SU-DHL-6 (cell line): Measurements from ENCODE around the gene DPT.

ENCODE experiments used
- H2AFZ ChIP-seq: fragments of 200-600 bp; sonication (generic); 2 replicates; pipeline ENCODE4 v1.6.1; 2014; ENCODE audit warnings: low read depth, mild to moderate bottlenecking, moderate library complexity, mixed read lengths, antibody characterized with exemption, low read length; ENCODE audit not compliant: severe bottlenecking
- H3F3A ChIP-seq: fragments of 200-600 bp; shearing (Covaris generic); 2 replicates; pipeline ENCODE4 v1.6.0; 2016; ENCODE audit warnings: antibody characterized with exemption, mild to moderate bottlenecking; ENCODE audit not compliant: insufficient read depth
- H3K27ac ChIP-seq: fragments of 200-600 bp; sonication (generic); 2 replicates; pipeline ENCODE4 v1.5.1; 2016; ENCODE audit warnings: low read depth, mild to moderate bottlenecking, low read length, moderate library complexity, mixed read lengths
- H3K27me3 ChIP-seq: fragments of 200-600 bp; sonication (generic), shearing (Covaris generic); 2 replicates; pipeline ENCODE4 v1.6.0; 2014; ENCODE audit warnings: mild to moderate bottlenecking, low read length
- H3K36me3 ChIP-seq: fragments of 200-600 bp; sonication (generic); 2 replicates; pipeline ENCODE4 v1.6.1; 2014; ENCODE audit warnings: mild to moderate bottlenecking, low read length, mixed read lengths
- H3K4me2 ChIP-seq: fragments of 300-600, 200-600 bp; shearing (Covaris generic), sonication (generic); 2 replicates; pipeline ENCODE4 v1.6.0; 2014; ENCODE audit warnings: low read length, low read depth, mild to moderate bottlenecking; ENCODE audit not compliant: poor library complexity, severe bottlenecking
- H3K4me3 ChIP-seq: fragments of 200-600 bp; sonication (generic); 2 replicates; pipeline ENCODE4 v1.5.1; 2014; ENCODE audit warnings: antibody characterized with exemption, low read length, mild to moderate bottlenecking, mixed read lengths; ENCODE audit not compliant: insufficient read depth, poor library complexity, severe bottlenecking
- H3K79me2 ChIP-seq: fragments of 200-600 bp; sonication (generic); 2 replicates; pipeline ENCODE4 v1.6.1; 2014; ENCODE audit warnings: mild to moderate bottlenecking, low read length, moderate library complexity; ENCODE audit not compliant: insufficient read depth
- H3K9ac ChIP-seq: fragments of 200-600 bp; sonication (generic); 2 replicates; pipeline ENCODE4 v1.7.0; 2014; ENCODE audit warnings: mild to moderate bottlenecking, low read length
- H3K9me2 ChIP-seq: fragments of 200-600 bp; sonication (generic); replicated peaks from 2 replicates; pipeline ENCODE4 v1.6.1; 2014; ENCODE audit warnings: low read length; ENCODE audit not compliant: insufficient read depth
- H3K9me3 ChIP-seq: fragments of 200-600 bp; sonication (generic); 2 replicates; pipeline ENCODE4 v1.6.1; 2014; ENCODE audit warnings: low read length, mixed read lengths; ENCODE audit not compliant: insufficient read depth
- H4K20me1 ChIP-seq: fragments of 200-600 bp; sonication (generic); 2 replicates; pipeline ENCODE4 v1.6.1; 2014; ENCODE audit warnings: low read depth, mild to moderate bottlenecking, antibody characterized with exemption, low read length, moderate library complexity, mixed read lengths
- CTCF ChIP-seq: fragments of 200-600 bp; sonication (generic); IDR thresholded peaks from one replicate; pipeline ENCODE4 v1.5.1; 2017; ENCODE audit warnings: antibody characterized with exemption, mild to moderate bottlenecking, low read length, moderate library complexity; ENCODE audit not compliant: insufficient read depth, poor library complexity, severe bottlenecking
- EZH2phosphoT487 ChIP-seq: fragments of 200-600 bp; sonication (generic), shearing (Covaris generic); conservative IDR thresholded peaks from 2 replicates; pipeline ENCODE4 v1.6.1; 2018; ENCODE audit warnings: mild to moderate bottlenecking, antibody characterized with exemption, low read length, moderate library complexity, mixed read lengths

Gene DPT

GRCh38 chr1:168709405-168710363, 19.3 kb downstream of the DPT start:
- H3K79me2 ChIP-seq: no peaks in the 10 kb centered on the region
- H3K9me3 ChIP-seq: no peaks in the 10 kb centered on the region
- H3K9me2 ChIP-seq: no peaks in the 10 kb centered on the region
- no peak overlapping the region for H3K4me3 ChIP-seq
- no peak overlapping the region for H3K4me2 ChIP-seq
- no peak overlapping the region for H2AFZ ChIP-seq
- no peak for TF ChIP-seq CTCF
- TF ChIP-seq EZH2phosphoT487: no peak
- H3K27me3 ChIP-seq: no peaks in the 10 kb centered on the region
- H3K36me3 ChIP-seq: no peaks in the 10 kb centered on the region
- H3K27ac ChIP-seq: no peak overlapping the region
- no peaks in the 10 kb centered on the region for H3F3A ChIP-seq
- no peak overlapping the region for H3K9ac ChIP-seq
- H4K20me1 ChIP-seq: no peaks in the 10 kb centered on the region

- H3K4me2 ChIP-seq: no peak overlapping the region
Observed at GRCh38 chr1:168708698-168709404, 20.2 kb downstream of the DPT start.

GRCh38 chr1:168706391-168706992, 22.5 kb downstream of the DPT start:
- no peak overlapping the region for H3K27ac ChIP-seq
- no peak overlapping the region for H3K4me3 ChIP-seq
- no peaks in the 10 kb centered on the region for H4K20me1 ChIP-seq
- H3K79me2 ChIP-seq: no peaks in the 10 kb centered on the region
- H2AFZ ChIP-seq: no peak overlapping the region
- no peak overlapping the region for H3K4me2 ChIP-seq
- no peak overlapping the region for H3K9ac ChIP-seq
- H3K9me3 ChIP-seq: no peaks in the 10 kb centered on the region
- no peaks in the 10 kb centered on the region for H3K27me3 ChIP-seq
- TF ChIP-seq EZH2phosphoT487 (no peak), CTCF (no peak)
- no peaks in the 10 kb centered on the region for H3K36me3 ChIP-seq
- H3K9me2 ChIP-seq: no peaks in the 10 kb centered on the region
- no peaks in the 10 kb centered on the region for H3F3A ChIP-seq

More at GRCh38 chr1:168708698-168709404, 20.2 kb downstream of the DPT start:
- H3K9me3 ChIP-seq: no peaks in the 10 kb centered on the region
- H4K20me1 ChIP-seq: no peaks in the 10 kb centered on the region
- no peaks in the 10 kb centered on the region for H3K36me3 ChIP-seq
- H3K9me2 ChIP-seq: no peaks in the 10 kb centered on the region
- no peaks in the 10 kb centered on the region for H3F3A ChIP-seq
- TF ChIP-seq EZH2phosphoT487 (no peak), CTCF (no peak)
- no peak overlapping the region for H3K9ac ChIP-seq
- no peak overlapping the region for H3K27ac ChIP-seq
- no peaks in the 10 kb centered on the region for H3K27me3 ChIP-seq
- H3K4me3 ChIP-seq: no peak overlapping the region
- H2AFZ ChIP-seq: no peak overlapping the region
- H3K79me2 ChIP-seq: no peaks in the 10 kb centered on the region
